Brain microvascular endothelial cell (primary cell): ENCODE measurements around the gene UBE2D3.

Experiments used
- DNase-seq: peaks from one replicate; pipeline ENCODE4 v3.0.0-alpha.2; 2020
- H3K27ac ChIP-seq: fragments of 250-450 bp; sonication (Bioruptor Pico); 2 replicates; pipeline ENCODE4 v1.5.1; 2020; ENCODE audit warnings: mild to moderate bottlenecking, moderate library complexity
- H3K27me3 ChIP-seq: fragments of 250-450 bp; sonication (Bioruptor Pico); replicated peaks from 2 replicates; pipeline ENCODE4 v1.5.1; 2020; ENCODE audit warnings: mild to moderate bottlenecking
- H3K36me3 ChIP-seq: fragments of 250-450 bp; sonication (Bioruptor Pico); replicated peaks from 2 replicates; pipeline ENCODE4 v1.5.1; 2020; ENCODE audit warnings: mild to moderate bottlenecking
- H3K4me3 ChIP-seq: 2 replicates; pipeline ENCODE4 v1.5.1; 2011; ENCODE audit warnings: low read depth, mild to moderate bottlenecking, control low read depth, low read length, moderate library complexity
- CTCF ChIP-seq: IDR thresholded peaks from 2 replicates; pipeline ENCODE4 v1.5.1; 2011; ENCODE audit warnings: low read depth, mild to moderate bottlenecking, moderate library complexity, low read length, control low read depth, inconsistent platforms; ENCODE audit errors: missing control alignments
- in situ Hi-C: cut with HindIII; loops from 2 replicates; pipeline ENCODE4 v1.10.0; 2017; ENCODE audit warnings: low sequenced_read_pairs, low pct_ligation_motif_present

Gene UBE2D3

GRCh38 chr4:102792361-102792936 lies 34.9 kb downstream of the UBE2D3 start:
- Histone ChIP-seq H3K4me3 (no peak overlapping the region), H3K27ac (no peak overlapping the region), H3K27me3 (no peaks in the 10 kb centered on the region), H3K36me3 (peaks cover 32% of the 10 kb centered on the region)
- in situ Hi-C loops, result no loop called here
- no peak for DNase-seq
- TF ChIP-seq CTCF, result no peak

DNA sequence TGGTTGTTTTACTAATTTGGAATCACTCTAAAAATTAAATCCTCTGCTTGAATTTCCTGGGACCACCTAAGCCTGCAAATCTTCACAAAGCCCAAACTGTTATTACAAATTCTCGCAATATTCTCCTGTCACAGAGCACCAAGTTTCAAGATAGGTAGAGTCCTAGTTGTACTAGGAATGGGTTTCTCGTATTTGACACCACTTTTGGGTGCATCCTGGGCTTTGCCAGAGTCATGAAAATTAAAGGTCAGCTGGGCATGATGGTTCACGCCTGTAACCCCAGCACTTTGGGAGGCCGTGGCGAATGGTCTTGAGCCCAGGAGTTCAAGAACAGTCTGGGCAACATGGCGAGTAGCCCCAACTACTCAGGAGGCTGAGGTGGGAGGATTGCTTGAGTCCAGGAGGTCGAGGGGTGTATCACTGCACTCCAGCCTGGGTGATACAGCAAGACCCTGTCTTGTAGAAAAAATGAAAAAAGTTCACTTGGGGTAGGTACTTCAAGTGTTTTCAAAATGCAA lies 36.0 kb downstream of the UBE2D3 start:
- TF ChIP-seq CTCF, result no peak
- Histone ChIP-seq H3K36me3 (peaks cover 29% of the 10 kb centered on the region), H3K27ac (no peak overlapping the region), H3K4me3 (no peak overlapping the region), H3K27me3 (no peaks in the 10 kb centered on the region)
- DNase-seq, result no peak
- in situ Hi-C loops, result no loop called here

GRCh38 chr4:102789317-102789717 lies 38.0 kb downstream of the UBE2D3 start:
- TF ChIP-seq CTCF, result no peak
- no peak overlapping the region for H3K27ac ChIP-seq
- in situ Hi-C loops, result no loop called here
- no peak overlapping the region for H3K4me3 ChIP-seq
- no peaks in the 10 kb centered on the region for H3K27me3 ChIP-seq
- H3K36me3 ChIP-seq, result peaks cover 12% of the 10 kb centered on the region
- DNase-seq, result peak; percentile 40

DNA sequence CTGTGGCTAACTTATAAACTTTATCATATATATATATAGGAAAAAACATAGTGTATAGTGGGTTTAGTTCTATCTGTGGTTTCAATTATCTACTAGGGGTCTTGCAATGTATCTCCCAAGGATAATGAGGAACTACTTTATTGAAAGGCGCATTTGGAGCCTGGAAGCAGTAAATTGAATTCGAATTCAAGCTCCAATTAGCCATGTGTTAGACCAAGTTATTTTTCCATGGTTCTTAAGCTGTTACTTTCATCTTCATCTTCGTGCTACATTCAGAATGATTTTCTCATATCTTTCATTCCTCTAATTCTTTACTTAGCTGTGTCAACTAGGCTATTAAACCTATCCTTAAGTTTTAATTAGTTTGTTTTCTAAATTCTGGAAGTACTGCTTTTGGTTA lies 39.4 kb downstream of the UBE2D3 start:
- Histone ChIP-seq H3K4me3 (no peak overlapping the region), H3K27ac (no peak overlapping the region), H3K27me3 (no peaks in the 10 kb centered on the region), H3K36me3 (peaks cover 4% of the 10 kb centered on the region)
- no peak for DNase-seq
- TF ChIP-seq CTCF, result no peak
- in situ Hi-C loops, result no loop called here

- Histone ChIP-seq H3K27ac (no peak overlapping the region), H3K36me3 (peaks cover 4% of the 10 kb centered on the region), H3K4me3 (no peak overlapping the region), H3K27me3 (no peaks in the 10 kb centered on the region)
- no peak for TF ChIP-seq CTCF
- in situ Hi-C loops, result no loop called here
- peak; percentile 49 for DNase-seq
Observed at GRCh38 chr4:102787096-102787881, 40.1 kb downstream of the UBE2D3 start.

GRCh38 chr4:102786279-102786678 lies 41.1 kb downstream of the UBE2D3 start:
- Histone ChIP-seq H3K27me3 (no peaks in the 10 kb centered on the region), H3K4me3 (no peak overlapping the region)

More at GRCh38 chr4:102786279-102786678, 41.1 kb downstream of the UBE2D3 start:
- no peak for TF ChIP-seq CTCF
- Histone ChIP-seq H3K36me3 (peaks cover under 1% of the 10 kb centered on the region), H3K27ac (no peak overlapping the region)
- DNase-seq, result no peak
- in situ Hi-C loops, result no loop called here
